CD14-positive monocyte (primary cell): ENCODE measurements around the gene IST1. TPM values are rescaled to one million over a fixed set of nuclear protein-coding genes. Genes with fewer than 3 reads are reported as not detected.
A peak's percentile ranks its signal among the peaks of the same experiment; 100 is the strongest.

Experiments
- DNase-seq, 3 donors: peaks; one replicate each; pipeline ENCODE4 v3.0.0-alpha.2; 2011 to 2022
- H2AFZ ChIP-seq: 2 replicates; pipeline ENCODE4 v1.6.0; 2012; ENCODE audit warnings: mild to moderate bottlenecking, low read depth, low read length, inconsistent platforms; ENCODE audit not compliant: insufficient read depth, poor library complexity, severe bottlenecking
- H3K27ac ChIP-seq, 2 donors: 1 replicate in 1 of 2; 2 replicates in 1 of 2; pipeline ENCODE4 v1.5.1; 2012 to 2013; ENCODE audit warnings: low read length in 2 of 2, control low read depth in 1 of 2, inconsistent platforms in 1 of 2, low read depth in 1 of 2, mild to moderate bottlenecking in 1 of 2
- H3K27me3 ChIP-seq, 2 donors: one replicate each; pipeline versions ENCODE4 v1.6.0 to v1.6.1; 2011 to 2013; ENCODE audit warnings: low read length in 2 of 2; ENCODE audit not compliant: control insufficient read depth in 2 of 2, insufficient read depth in 2 of 2
- H3K36me3 ChIP-seq, 2 donors: replicated peaks in 1 of 2; 1 replicate in 1 of 2; 2 replicates in 1 of 2; pipeline versions ENCODE4 v1.5.1 to v1.6.1; 2012 to 2013; ENCODE audit warnings: low read length in 2 of 2, control low read depth in 1 of 2, inconsistent platforms in 1 of 2, mild to moderate bottlenecking in 1 of 2; ENCODE audit not compliant: insufficient read depth in 2 of 2, control insufficient read depth in 1 of 2
- H3K4me1 ChIP-seq, 2 donors: 1 replicate in 1 of 2; 2 replicates in 1 of 2; pipeline versions ENCODE4 v1.5.1 to v1.6.1; 2012 to 2013; ENCODE audit warnings: low read length in 2 of 2, control low read depth in 1 of 2, inconsistent platforms in 1 of 2, mild to moderate bottlenecking in 1 of 2, moderate library complexity in 1 of 2; ENCODE audit not compliant: insufficient read depth in 2 of 2, control insufficient read depth in 1 of 2
- H3K4me2 ChIP-seq: replicated peaks from 2 replicates; pipeline ENCODE3; 2012; ENCODE audit warnings: low read length, moderate library complexity, mild to moderate bottlenecking; ENCODE audit not compliant: poor library complexity, severe bottlenecking; ENCODE audit errors: extremely low read depth
- H3K4me3 ChIP-seq, 3 experiments: fragments of 200-600 bp in 1 of 3; sonication (generic) in 1 of 3; replicated peaks in 1 of 3; 1 replicate in 2 of 3; 2 replicates in 1 of 3; pipeline ENCODE4 v1.5.1; 2011 to 2013; ENCODE audit warnings: low read length in 3 of 3, mild to moderate bottlenecking in 3 of 3, control low read depth in 2 of 3, low read depth in 2 of 3, inconsistent platforms in 1 of 3, moderate library complexity in 1 of 3
- H3K79me2 ChIP-seq: 2 replicates; pipeline ENCODE4 v1.6.0; 2012; ENCODE audit warnings: mild to moderate bottlenecking, control low read depth, inconsistent platforms, low read length, moderate library complexity; ENCODE audit not compliant: insufficient read depth
- H3K9ac ChIP-seq: 2 replicates; pipeline ENCODE4 v1.6.0; 2017; ENCODE audit warnings: low read length, mild to moderate bottlenecking; ENCODE audit not compliant: insufficient read depth, poor library complexity, severe bottlenecking
- H3K9me3 ChIP-seq, 2 donors: replicated peaks in 1 of 2; 1 replicate in 1 of 2; 2 replicates in 1 of 2; pipeline versions ENCODE4 v1.5.1 to v1.6.1; 2012 to 2013; ENCODE audit warnings: low read length in 2 of 2, control low read depth in 1 of 2; ENCODE audit not compliant: control insufficient read depth in 1 of 2, insufficient read depth in 1 of 2
- H4K20me1 ChIP-seq: 2 replicates; pipeline ENCODE4 v1.6.0; 2012; ENCODE audit warnings: mild to moderate bottlenecking, low read length, control low read depth, moderate library complexity; ENCODE audit not compliant: insufficient read depth
- H3K27ac Mint-ChIP-seq, 7 donors: one replicate each; pipeline ENCODE4 v1.8.0; 2020; ENCODE audit warnings: mild to moderate bottlenecking in 7 of 7, mixed read lengths in 7 of 7, moderate library complexity in 6 of 7, inconsistent platforms in 2 of 7
- H3K27me3 Mint-ChIP-seq, 3 donors: one replicate each; pipeline ENCODE4 v1.8.0; 2021 to 2022; ENCODE audit warnings: low read depth in 3 of 3, mild to moderate bottlenecking in 3 of 3, mixed read lengths in 3 of 3, moderate library complexity in 3 of 3, inconsistent platforms in 1 of 3
- H3K36me3 Mint-ChIP-seq, 2 donors: one replicate each; pipeline ENCODE4 v1.8.0; 2020; ENCODE audit warnings: mixed read lengths in 2 of 2, inconsistent platforms in 1 of 2, mild to moderate bottlenecking in 1 of 2
- H3K4me1 Mint-ChIP-seq: one replicate; pipeline ENCODE4 v1.8.0; 2020; ENCODE audit warnings: mild to moderate bottlenecking, mixed read lengths
- H3K4me3 Mint-ChIP-seq, 2 donors: one replicate each; pipeline ENCODE4 v1.8.0; 2020; ENCODE audit warnings: mild to moderate bottlenecking in 2 of 2, mixed read lengths in 2 of 2, moderate library complexity in 1 of 2
- H3K9me3 Mint-ChIP-seq, 7 donors: one replicate each; pipeline ENCODE4 v1.8.0; 2020 to 2022; ENCODE audit warnings: mixed read lengths in 7 of 7, mild to moderate bottlenecking in 6 of 7, moderate library complexity in 6 of 7, inconsistent platforms in 2 of 7
- WGBS: methylation state at CpG from one replicate; pipeline ENCODE4 v1.1.5; 2013; ENCODE audit warnings: missing lambda C conversion rate; ENCODE audit not compliant: insufficient coverage; 5-methylcytosine and 5-hydroxymethylcytosine counted together
- intact Hi-C, 2 donors: fragments of 100-400 bp; cut with micrococcal nuclease; formaldehyde crosslinking; loops; one replicate each; pipeline versions ENCODE4 v1.15.0 to v1.15.1; 2023
- polyA plus RNA-seq, 3 donors: library from polyadenylated mRNA; depleted of rRNA in 1 of 3; unstranded in 2 of 3; stranded (reverse) in 1 of 3; fragments of 300-500 nt in 2 of 3; fragments of >200 nt in 1 of 3; fragmentation: Illumina TruSeq in 2 of 3; gene quantifications; 1 replicate in 2 of 3; 2 replicates in 1 of 3; pipeline ENCODE4 v1.2.3, GENCODE V29; 2012 to 2021
- TF ChIP-seq, protein P1 (sequence below): fragments of 200-600 bp; IDR thresholded peaks from one replicate; pipeline ENCODE4 v1.8.0; 2022; ENCODE audit warnings: antibody characterized with exemption, mild to moderate bottlenecking

Gene IST1
- polyA plus RNA-seq, 3 donors: 81.3 to 233 (median 102) TPM

DNA sequence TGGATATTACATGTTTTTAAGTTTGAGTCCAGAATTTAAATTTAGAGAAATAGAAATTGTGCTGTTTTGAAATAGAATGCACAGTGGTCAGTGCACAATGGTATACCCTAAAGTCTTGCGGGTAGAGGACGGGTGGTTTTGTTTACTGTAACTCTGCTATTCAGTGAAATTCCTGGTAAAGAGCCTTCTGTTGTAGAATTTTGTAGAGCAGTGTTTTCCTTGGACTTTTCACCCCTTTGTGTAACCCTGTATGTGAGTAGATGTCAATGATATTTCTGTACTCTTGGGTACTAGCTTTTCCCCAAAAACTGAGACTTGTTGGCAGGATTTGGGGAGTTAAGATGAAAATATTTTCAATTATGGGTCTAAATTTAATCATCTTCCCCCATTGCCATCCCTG is 19.5 kb downstream of the IST1 start:
- H3K27me3 Mint-ChIP-seq: peaks cover 0 to 2% (median 1%) of the 10 kb centered on the region in 3 donors
- Histone ChIP-seq H3K4me2 (no peak overlapping the region), H3K79me2 (peaks cover 100% of the 10 kb centered on the region), H3K36me3 (peaks cover 36 to 49% of the 10 kb centered on the region in 2 donors), H3K27me3 (no peaks in the 10 kb centered on the region), H4K20me1 (peaks cover 100% of the 10 kb centered on the region), H3K9me3 (peaks cover 7 to 9% of the 10 kb centered on the region in 2 donors), H3K27ac (no peak overlapping the region), H2AFZ (no peak overlapping the region), H3K4me3 (no peak overlapping the region), H3K4me1 (peaks cover 23 to 34% of the 10 kb centered on the region in 2 donors), H3K9ac (no peak overlapping the region)
- 90% methylated on average over 2 of the region's 2 CpGs for WGBS
- H3K36me3 Mint-ChIP-seq: peaks cover 48 to 76% of the 10 kb centered on the region in 2 donors
- intact Hi-C loops: no loop called here
- DNase-seq: no peak
- TF ChIP-seq, protein P1, sequence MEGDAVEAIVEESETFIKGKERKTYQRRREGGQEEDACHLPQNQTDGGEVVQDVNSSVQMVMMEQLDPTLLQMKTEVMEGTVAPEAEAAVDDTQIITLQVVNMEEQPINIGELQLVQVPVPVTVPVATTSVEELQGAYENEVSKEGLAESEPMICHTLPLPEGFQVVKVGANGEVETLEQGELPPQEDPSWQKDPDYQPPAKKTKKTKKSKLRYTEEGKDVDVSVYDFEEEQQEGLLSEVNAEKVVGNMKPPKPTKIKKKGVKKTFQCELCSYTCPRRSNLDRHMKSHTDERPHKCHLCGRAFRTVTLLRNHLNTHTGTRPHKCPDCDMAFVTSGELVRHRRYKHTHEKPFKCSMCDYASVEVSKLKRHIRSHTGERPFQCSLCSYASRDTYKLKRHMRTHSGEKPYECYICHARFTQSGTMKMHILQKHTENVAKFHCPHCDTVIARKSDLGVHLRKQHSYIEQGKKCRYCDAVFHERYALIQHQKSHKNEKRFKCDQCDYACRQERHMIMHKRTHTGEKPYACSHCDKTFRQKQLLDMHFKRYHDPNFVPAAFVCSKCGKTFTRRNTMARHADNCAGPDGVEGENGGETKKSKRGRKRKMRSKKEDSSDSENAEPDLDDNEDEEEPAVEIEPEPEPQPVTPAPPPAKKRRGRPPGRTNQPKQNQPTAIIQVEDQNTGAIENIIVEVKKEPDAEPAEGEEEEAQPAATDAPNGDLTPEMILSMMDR: no peak
- no peak overlapping the region for H3K4me3 Mint-ChIP-seq
- peaks cover 47% of the 10 kb centered on the region for H3K4me1 Mint-ChIP-seq
- H3K27ac Mint-ChIP-seq: peak overlapping the region in 1 of 7 donors; percentile 10
- peaks cover 0 to 10% (median 7%) of the 10 kb centered on the region in 7 donors for H3K9me3 Mint-ChIP-seq

DNA sequence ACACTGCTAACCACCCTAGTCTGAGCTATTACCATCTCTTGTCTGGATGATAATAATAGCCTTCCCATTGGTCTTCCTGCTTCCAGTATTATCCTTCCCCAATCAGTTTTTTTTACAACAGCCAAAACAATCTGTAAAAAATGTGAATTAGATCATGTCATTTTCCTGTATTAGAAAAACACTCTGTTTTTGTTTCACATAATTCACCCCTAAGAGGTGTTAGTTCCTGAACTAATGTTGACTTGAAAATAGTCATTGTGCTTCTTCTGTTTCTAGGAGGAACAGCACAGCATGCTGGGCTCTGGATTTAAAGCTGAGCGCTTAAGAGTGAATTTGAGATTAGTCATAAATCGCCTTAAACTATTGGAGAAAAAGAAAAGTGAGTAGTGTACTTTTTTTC is 20.0 kb downstream of the IST1 start:
- peaks cover 10% of the 10 kb centered on the region in 2 donors for H3K9me3 ChIP-seq
- WGBS: no CpG with 5 or more reads among the region's 2 CpGs
- peaks cover 100% of the 10 kb centered on the region for H4K20me1 ChIP-seq
- H3K4me3 Mint-ChIP-seq: no peak overlapping the region
- peaks cover 43% of the 10 kb centered on the region for H3K4me1 Mint-ChIP-seq
- TF ChIP-seq, protein P1: no peak
- peaks cover 24 to 36% of the 10 kb centered on the region in 2 donors for H3K4me1 ChIP-seq
- no peak overlapping the region for H3K4me2 ChIP-seq
- H3K27me3 Mint-ChIP-seq: peaks cover 0 to 2% (median 1%) of the 10 kb centered on the region in 3 donors
- no peaks in the 10 kb centered on the region for H3K27me3 ChIP-seq
- peaks cover 54 to 78% of the 10 kb centered on the region in 2 donors for H3K36me3 Mint-ChIP-seq
- no peak overlapping the region for H3K27ac ChIP-seq
- H3K36me3 ChIP-seq: peaks cover 42 to 55% of the 10 kb centered on the region in 2 donors
- H3K9me3 Mint-ChIP-seq: peaks cover 0 to 12% (median 8%) of the 10 kb centered on the region in 7 donors
- H3K4me3 ChIP-seq: no peak overlapping the region
- H3K27ac Mint-ChIP-seq: peak overlapping the region in 1 of 7 donors; percentile 2
- intact Hi-C loops: no loop called here
- no peak for DNase-seq
- H3K79me2 ChIP-seq: peaks cover 100% of the 10 kb centered on the region
- H3K9ac ChIP-seq: no peak overlapping the region
- no peak overlapping the region for H2AFZ ChIP-seq
